Right atrium auricular region (tissue), 2 donors: ENCODE data around the gene LRRC38. TPM values are rescaled to one million over a fixed set of nuclear protein-coding genes. Genes with fewer than 3 reads are reported as not detected.

Source experiments
- DNase-seq: peaks from one replicate; pipeline ENCODE4 v3.0.0-alpha.2; 2019; ENCODE audit warnings: low spot score
- H3K27ac ChIP-seq, 2 donors: fragments of 200-600 bp; sonication (generic); 1 replicate in 1 of 2; 2 replicates in 1 of 2; pipeline ENCODE4 v1.5.1; 2016 to 2019
- H3K27me3 ChIP-seq, 2 donors: fragments of 200-600 bp; sonication (generic); one replicate each; pipeline versions ENCODE4 v1.5.1 to v1.6.0; 2017 to 2019
- H3K36me3 ChIP-seq: fragments of 200-600 bp; sonication (generic); one replicate; pipeline ENCODE4 v1.5.1; 2016
- H3K4me1 ChIP-seq, 2 donors: fragments of 200-600 bp; sonication (generic); one replicate each; pipeline versions ENCODE4 v1.5.1 to v1.6.0; 2017 to 2019
- H3K4me3 ChIP-seq, 2 donors: fragments of 200-600 bp; sonication (generic); 1 replicate in 1 of 2; 2 replicates in 1 of 2; pipeline ENCODE4 v1.5.1; 2017 to 2019; ENCODE audit warnings: mild to moderate bottlenecking in 1 of 2, moderate library complexity in 1 of 2
- H3K9me3 ChIP-seq, 2 donors: fragments of 200-600 bp; sonication (generic); one replicate each; pipeline ENCODE4 v1.5.1; 2019
- total RNA-seq, 2 donors: library from RNA; depleted of rRNA; stranded (reverse); fragments of >200 nt; gene quantifications; one replicate each; pipeline ENCODE4 v1.1.0, GENCODE V29; 2016
- TF ChIP-seq, protein P1 (sequence below), 2 donors: fragments of 200-600 bp; sonication (generic); IDR thresholded peaks; one replicate each; pipeline ENCODE4 v1.5.1; 2019; ENCODE audit warnings: antibody characterized with exemption in 2 of 2

Gene LRRC38
- total RNA-seq, 2 donors from 2014 or later: 0.98 TPM; not detected in 1

DNA sequence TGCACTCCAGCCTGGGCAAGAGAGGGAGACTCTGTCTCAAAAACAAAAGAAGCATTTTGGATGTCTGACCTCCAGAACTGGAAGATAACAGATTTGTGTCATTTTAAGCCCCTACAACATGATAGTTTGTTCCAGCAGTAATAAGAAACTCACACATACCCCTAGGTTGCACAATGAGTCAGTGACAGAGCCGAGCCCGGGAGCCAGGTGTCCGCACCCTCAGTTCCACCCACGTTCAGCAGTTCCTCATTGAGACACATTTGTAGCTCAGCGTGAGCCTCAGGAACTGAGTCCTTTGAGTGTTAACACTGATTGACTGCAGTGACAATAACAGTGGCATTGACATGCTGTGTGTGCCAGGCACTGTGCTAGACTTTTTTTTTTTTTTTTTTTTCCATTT, 19.8 kb downstream of the LRRC38 start:
- Histone ChIP-seq H3K9me3 (no peaks in the 10 kb centered on the region), H3K27ac (no peak overlapping the region), H3K36me3 (no peaks in the 10 kb centered on the region), H3K27me3 (no peaks in the 10 kb centered on the region), H3K4me3 (no peak overlapping the region), H3K4me1 (no peaks in the 10 kb centered on the region)
- TF ChIP-seq, protein P1, sequence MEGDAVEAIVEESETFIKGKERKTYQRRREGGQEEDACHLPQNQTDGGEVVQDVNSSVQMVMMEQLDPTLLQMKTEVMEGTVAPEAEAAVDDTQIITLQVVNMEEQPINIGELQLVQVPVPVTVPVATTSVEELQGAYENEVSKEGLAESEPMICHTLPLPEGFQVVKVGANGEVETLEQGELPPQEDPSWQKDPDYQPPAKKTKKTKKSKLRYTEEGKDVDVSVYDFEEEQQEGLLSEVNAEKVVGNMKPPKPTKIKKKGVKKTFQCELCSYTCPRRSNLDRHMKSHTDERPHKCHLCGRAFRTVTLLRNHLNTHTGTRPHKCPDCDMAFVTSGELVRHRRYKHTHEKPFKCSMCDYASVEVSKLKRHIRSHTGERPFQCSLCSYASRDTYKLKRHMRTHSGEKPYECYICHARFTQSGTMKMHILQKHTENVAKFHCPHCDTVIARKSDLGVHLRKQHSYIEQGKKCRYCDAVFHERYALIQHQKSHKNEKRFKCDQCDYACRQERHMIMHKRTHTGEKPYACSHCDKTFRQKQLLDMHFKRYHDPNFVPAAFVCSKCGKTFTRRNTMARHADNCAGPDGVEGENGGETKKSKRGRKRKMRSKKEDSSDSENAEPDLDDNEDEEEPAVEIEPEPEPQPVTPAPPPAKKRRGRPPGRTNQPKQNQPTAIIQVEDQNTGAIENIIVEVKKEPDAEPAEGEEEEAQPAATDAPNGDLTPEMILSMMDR (IDR thresholded peaks at IDR 0.05): no peak
- no peak for DNase-seq

- Histone ChIP-seq H3K27ac (peak overlapping the region; percentile 11 to 35), H3K4me3 (no peak overlapping the region), H3K27me3 (no peaks in the 10 kb centered on the region), H3K36me3 (no peaks in the 10 kb centered on the region), H3K9me3 (no peaks in the 10 kb centered on the region), H3K4me1 (no peaks in the 10 kb centered on the region)
- no peak for DNase-seq
- TF ChIP-seq, protein P1 (IDR thresholded peaks at IDR 0.05): no peak
Measured at GRCh38 chr1:13492711-13493110, 21.1 kb downstream of the LRRC38 start.

DNA sequence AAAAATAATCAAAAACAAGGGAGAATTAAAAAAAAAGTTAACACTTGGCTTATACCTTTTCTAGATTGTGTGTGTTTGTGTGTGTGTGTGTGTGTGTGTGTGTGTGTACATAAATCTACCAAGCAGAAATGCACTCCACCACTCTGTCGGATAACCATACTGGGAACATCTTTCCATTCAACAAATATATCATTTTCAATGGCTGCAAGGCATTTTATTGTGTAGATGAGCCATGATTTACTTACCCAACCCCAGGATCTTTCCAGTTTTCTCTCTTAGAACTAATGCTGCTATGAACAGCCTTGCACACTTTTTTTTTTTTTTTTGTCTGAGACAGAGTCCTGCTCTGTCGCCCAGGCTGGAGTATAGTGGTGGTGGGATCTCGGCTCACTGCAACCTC, 25.8 kb downstream of the LRRC38 start:
- TF ChIP-seq, protein P1 (IDR thresholded peaks at IDR 0.05): no peak
- Histone ChIP-seq H3K4me1 (no peaks in the 10 kb centered on the region), H3K27ac (peak overlapping the region; percentile 21 to 37), H3K9me3 (no peaks in the 10 kb centered on the region), H3K36me3 (no peaks in the 10 kb centered on the region), H3K4me3 (no peak overlapping the region), H3K27me3 (no peaks in the 10 kb centered on the region)
- DNase-seq: no peak

DNA sequence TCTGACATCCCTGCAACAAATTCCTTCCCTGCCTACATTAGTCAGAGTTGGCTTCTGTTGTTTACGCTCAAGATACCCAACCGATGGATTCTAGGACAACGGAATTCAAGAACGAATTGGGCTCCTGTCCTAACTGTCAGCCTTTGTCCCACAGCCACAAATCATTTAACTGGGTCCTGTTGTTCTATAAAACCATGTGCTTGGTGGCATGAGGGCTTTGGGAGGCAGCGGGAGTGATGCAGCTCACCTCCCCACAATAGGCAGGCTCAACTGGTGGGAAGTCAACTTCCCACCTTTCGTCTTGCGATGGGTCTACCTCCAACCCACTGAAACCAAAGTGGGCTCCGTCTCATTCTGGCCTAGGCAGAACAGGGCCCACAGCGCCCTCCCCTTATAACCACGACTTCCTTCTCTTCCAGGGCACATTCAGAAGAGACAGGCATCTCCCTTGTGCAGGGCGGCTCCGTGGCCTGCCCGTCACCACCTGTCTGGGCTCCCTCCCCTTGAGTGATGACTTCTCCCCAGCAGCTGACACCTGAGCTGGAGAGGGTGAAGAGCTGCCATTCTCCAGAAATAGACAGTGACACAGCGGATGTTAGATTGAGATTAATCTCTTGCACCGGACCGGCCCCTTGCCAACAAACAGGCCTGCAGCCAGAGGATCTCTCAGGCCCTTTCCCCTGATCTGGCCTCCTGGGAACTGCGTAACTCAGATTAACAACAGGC, 26.5 kb downstream of the LRRC38 start:
- DNase-seq: peak; percentile 61
- peak overlapping the region; percentile 21 to 48 for H3K27ac ChIP-seq

GRCh38 chr1:13483946-13484345, 29.9 kb downstream of the LRRC38 start:
- H3K4me3 ChIP-seq: no peak overlapping the region
- H3K27ac ChIP-seq: no peak overlapping the region
- no peak for DNase-seq
- no peaks in the 10 kb centered on the region for H3K27me3 ChIP-seq
- TF ChIP-seq, protein P1 (IDR thresholded peaks at IDR 0.05): no peak
- H3K9me3 ChIP-seq: no peaks in the 10 kb centered on the region
- no peaks in the 10 kb centered on the region for H3K4me1 ChIP-seq
- H3K36me3 ChIP-seq: no peaks in the 10 kb centered on the region

More for the DNA sequence above, 26.5 kb downstream of the LRRC38 start:
- no peaks in the 10 kb centered on the region for H3K27me3 ChIP-seq
- H3K36me3 ChIP-seq: no peaks in the 10 kb centered on the region
- no peaks in the 10 kb centered on the region for H3K4me1 ChIP-seq
- H3K9me3 ChIP-seq: no peaks in the 10 kb centered on the region
- H3K4me3 ChIP-seq: no peak overlapping the region
- TF ChIP-seq, protein P1 (IDR thresholded peaks at IDR 0.05): no peak

DNA sequence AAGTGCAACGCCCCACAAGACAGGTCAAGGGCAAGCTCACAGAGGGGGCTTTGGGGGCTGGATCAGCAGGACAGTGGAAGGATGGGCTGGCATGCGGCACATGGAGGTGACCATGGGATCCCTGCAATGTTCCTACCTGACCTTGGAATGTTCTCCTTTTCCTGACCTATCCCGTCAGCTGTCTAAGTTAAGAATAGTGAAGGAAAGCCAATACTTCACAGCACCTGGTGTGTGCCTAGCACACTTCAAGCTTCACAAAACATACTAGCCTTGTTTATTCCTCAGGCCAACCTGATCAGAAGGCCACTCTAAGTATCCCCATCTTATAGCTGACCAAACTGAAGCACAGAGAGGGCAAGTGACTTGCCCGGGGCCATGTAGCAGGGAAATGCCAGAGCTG, 31.2 kb downstream of the LRRC38 start:
- no peak for DNase-seq
- Histone ChIP-seq H3K4me1 (no peaks in the 10 kb centered on the region), H3K27ac (no peak overlapping the region), H3K27me3 (no peaks in the 10 kb centered on the region), H3K36me3 (no peaks in the 10 kb centered on the region), H3K4me3 (no peak overlapping the region), H3K9me3 (peaks cover 0 to 7% of the 10 kb centered on the region in 2 donors)
- TF ChIP-seq, protein P1 (IDR thresholded peaks at IDR 0.05): no peak
